ES-I3 (cell line): ENCODE data around the gene SORT1.
"Not testable (repeated sequence)": the region's sequence is repeated elsewhere in the genome, so short reads cannot be mapped to it uniquely, and the experiment has no call there.

Experiments
- H3K36me3 ChIP-seq: 2 replicates; pipeline ENCODE4 v1.6.1; 2013; ENCODE audit warnings: mild to moderate bottlenecking, low read length, control low read depth, moderate library complexity; ENCODE audit not compliant: insufficient read depth
- H3K4me1 ChIP-seq: 2 replicates; pipeline ENCODE4 v1.6.1; 2013; ENCODE audit warnings: mild to moderate bottlenecking, control low read depth, low read length; ENCODE audit not compliant: insufficient read depth
- H3K9ac ChIP-seq: 2 replicates; pipeline ENCODE4 v1.6.1; 2013; ENCODE audit warnings: low read depth, mild to moderate bottlenecking, low read length, moderate library complexity
- H3K9me3 ChIP-seq: 2 replicates; pipeline ENCODE4 v1.6.1; 2013; ENCODE audit warnings: mild to moderate bottlenecking, low read length, moderate library complexity; ENCODE audit not compliant: control insufficient read depth, insufficient read depth

Gene SORT1

DNA sequence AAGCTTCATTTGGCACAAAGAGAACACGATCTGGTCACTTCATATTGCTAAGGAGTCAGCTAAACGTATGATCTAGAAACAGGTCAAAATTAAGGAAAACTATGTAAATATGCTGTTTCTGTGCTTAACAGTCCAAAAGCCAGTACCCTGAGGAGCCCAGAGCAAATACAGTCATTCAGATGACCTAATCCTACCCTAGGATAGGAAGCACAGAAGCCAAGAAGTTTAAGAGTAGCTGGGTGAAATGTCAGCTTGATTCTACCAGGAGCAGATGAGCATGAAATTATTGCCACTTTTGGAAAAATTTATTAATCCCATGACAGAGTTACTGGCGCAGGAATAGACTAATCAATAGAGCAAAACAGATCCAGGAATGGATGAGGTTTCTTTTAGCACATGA is 18.3 kb downstream of the SORT1 start:
- Histone ChIP-seq H3K4me1 (peaks cover 18% of the 10 kb centered on the region; the same call in 1 of the 2 replicates), H3K9ac (no peak overlapping the region), H3K9me3 (no peaks in the 10 kb centered on the region), H3K36me3 (no peaks in the 10 kb centered on the region)

DNA sequence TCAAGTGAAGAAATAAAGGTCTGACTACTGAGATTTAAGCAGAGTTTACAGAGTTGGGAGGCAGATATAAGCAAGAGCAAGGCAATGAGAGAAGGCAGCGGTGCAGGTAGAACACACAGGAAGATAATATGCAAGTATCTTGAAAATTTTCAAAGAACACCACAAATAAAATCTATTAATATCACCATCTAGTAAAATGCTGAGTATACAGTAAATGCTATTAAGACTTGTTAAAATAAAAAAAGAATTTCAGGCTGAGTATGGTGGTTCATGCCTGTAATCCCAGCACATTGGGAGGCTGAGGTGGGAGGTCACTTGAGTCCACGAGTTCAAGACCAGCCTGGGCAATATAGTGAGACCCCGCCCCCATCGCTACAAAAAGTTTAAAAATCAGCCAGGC is 20.0 kb downstream of the SORT1 start:
- Histone ChIP-seq H3K9ac (no peak overlapping the region), H3K4me1 (peaks cover 7% of the 10 kb centered on the region)

DNA sequence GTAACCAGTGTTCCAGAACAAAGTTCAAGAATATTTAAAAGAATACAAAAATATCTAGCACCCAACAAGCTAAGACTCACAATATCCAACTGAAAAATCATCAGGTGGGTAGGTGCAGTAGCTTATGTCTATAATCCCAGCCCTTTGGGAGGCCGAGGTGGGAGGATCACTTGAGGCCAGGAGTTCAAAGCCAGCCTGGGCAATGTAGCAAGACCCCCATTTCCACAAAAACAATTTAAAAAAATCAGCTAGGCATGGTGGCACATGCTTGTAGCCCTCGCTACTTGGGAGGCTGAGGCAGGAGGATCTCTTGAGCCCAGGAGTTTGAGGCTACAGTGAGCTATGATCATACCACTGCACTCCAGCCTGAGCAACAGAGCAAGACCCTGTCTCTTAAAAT is 24.0 kb downstream of the SORT1 start:
- H3K9me3 ChIP-seq, H3K36me3 ChIP-seq, H3K9ac ChIP-seq: not testable (repeated sequence)
- peaks cover 17% of the 10 kb centered on the region for H3K4me1 ChIP-seq

More for the DNA sequence above, 20.0 kb downstream of the SORT1 start:
- H3K36me3 ChIP-seq, result no peaks in the 10 kb centered on the region
- H3K9me3 ChIP-seq, result no peaks in the 10 kb centered on the region

GRCh38 chr1:109373126-109373525 is 24.6 kb downstream of the SORT1 start:
- H3K9ac ChIP-seq, result no peak overlapping the region
- peaks cover 17% of the 10 kb centered on the region for H3K4me1 ChIP-seq
- H3K36me3 ChIP-seq, result no peaks in the 10 kb centered on the region
- no peaks in the 10 kb centered on the region for H3K9me3 ChIP-seq

DNA sequence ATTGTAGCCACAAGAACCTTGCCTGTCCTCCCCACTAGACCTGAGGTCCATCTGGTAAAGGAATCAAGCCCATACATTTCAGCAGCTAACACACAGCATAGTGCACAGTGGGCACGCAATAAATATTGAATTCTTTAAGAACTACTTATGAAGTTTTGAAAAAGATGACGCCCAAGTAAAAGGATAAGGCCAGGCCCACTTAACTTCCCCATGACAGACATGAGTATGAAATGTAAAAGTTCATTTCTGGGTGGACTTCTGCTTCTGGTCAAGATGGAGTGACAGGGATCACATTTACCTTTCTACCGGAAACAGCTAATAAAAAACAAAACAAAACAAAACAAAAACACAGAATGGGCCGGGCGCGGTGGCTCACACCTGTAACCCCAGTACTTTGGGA is 25.4 kb downstream of the SORT1 start:
- H3K36me3 ChIP-seq, result no peaks in the 10 kb centered on the region; the same call in 1 of the 2 replicates
- no peak overlapping the region for H3K9ac ChIP-seq
- H3K4me1 ChIP-seq, result peaks cover 17% of the 10 kb centered on the region
- no peaks in the 10 kb centered on the region for H3K9me3 ChIP-seq

- Histone ChIP-seq H3K9me3 (no peaks in the 10 kb centered on the region), H3K36me3 (peaks cover 2% of the 10 kb centered on the region; the same call in 1 of the 2 replicates), H3K4me1 (peaks cover 17% of the 10 kb centered on the region), H3K9ac (no peak overlapping the region)
These were observed 26.4 kb downstream of the SORT1 start for GRCh38 chr1:109371341-109371739.

DNA sequence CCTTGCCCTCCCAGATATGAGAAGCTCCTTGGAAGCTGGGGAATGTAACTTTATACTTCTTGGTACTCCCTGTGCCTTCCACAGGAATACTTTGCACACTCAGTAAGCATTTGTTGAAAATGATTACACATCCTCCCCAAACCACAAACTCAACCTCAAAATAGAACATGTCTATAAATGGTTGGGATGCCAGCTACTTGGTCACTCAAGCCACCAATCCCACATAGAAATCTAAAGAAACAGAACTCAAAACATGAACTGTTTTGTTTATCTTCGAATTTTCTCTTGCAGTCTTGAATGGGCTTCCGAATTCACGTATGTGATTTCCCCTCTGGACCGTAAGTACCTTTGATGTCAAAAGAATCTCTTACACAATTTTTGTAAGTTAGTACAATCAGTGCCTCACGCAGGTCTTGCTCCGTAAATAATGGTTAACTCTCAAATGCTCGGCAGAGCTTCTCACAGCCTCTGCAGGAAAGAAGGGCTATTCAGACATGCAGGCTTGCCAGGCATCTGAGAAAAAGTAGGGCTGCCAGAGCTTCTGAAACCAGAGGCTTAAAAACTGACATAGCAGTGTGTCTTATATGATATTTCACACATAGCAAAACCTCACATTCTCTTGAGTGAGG is 26.9 kb downstream of the SORT1 start:
- no peaks in the 10 kb centered on the region for H3K9me3 ChIP-seq
- H3K9ac ChIP-seq, result no peak overlapping the region
- peaks cover 4% of the 10 kb centered on the region; the same call in 1 of the 2 replicates for H3K36me3 ChIP-seq
- H3K4me1 ChIP-seq, result peaks cover 17% of the 10 kb centered on the region

DNA sequence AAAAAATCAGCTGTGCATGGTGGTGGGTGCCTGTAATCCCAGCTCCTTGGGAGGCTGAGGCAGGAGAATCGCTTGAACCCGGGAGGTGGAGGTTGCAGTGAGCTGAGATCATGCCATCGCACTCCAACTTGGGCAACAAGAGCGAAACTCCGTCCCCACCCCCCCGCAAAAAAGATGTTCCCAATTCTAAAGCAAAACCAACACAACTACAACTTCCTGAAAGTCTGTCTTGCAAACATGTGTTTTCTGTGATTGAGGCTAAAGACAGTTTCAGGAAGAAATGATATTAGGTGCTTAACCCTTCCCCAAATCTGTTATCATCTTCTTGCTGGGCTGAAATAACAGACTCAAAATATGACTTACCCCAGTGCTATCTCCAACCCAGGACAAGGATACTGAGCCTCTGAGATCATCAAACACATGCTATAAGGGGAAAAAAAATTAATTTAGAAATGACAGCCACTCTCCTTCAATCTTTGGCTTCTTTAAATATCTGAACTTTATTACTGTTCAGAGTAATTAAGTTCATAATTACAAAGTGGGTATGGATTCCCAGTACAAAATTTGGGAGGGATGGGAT is 28.5 kb downstream of the SORT1 start:
- Histone ChIP-seq H3K4me1 (peaks cover 17% of the 10 kb centered on the region), H3K36me3 (peaks cover 9% of the 10 kb centered on the region; the same call in 1 of the 2 replicates), H3K9me3 (no peaks in the 10 kb centered on the region), H3K9ac (no peak overlapping the region)

- peaks cover 17% of the 10 kb centered on the region for H3K4me1 ChIP-seq
- no peak overlapping the region for H3K9ac ChIP-seq
- H3K9me3 ChIP-seq, result no peaks in the 10 kb centered on the region
- peaks cover 9% of the 10 kb centered on the region; the same call in 1 of the 2 replicates for H3K36me3 ChIP-seq
These were observed 29.3 kb downstream of the SORT1 start for GRCh38 chr1:109368464-109368863.

DNA sequence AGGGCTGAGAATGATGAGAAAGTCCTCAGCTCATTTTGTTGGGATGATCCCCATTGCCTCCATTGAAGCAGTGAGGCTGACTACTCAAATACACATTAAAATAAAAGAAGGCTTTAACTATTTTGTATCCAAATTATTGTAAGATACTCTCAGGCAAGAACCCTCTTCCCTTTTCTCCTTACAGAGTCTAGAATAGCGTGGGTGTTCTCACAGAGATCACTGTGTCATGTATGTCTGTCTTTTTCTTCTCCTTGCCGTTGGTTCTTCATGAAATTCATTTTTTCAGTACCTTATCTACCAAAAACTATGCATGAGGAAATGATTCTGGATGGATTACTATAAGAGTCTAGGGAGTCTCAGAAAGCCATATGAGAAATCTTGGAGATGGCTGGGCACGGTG is 30.1 kb downstream of the SORT1 start:
- Histone ChIP-seq H3K36me3 (peaks cover 9% of the 10 kb centered on the region; the same call in 1 of the 2 replicates), H3K9me3 (no peaks in the 10 kb centered on the region), H3K4me1 (peaks cover 12% of the 10 kb centered on the region), H3K9ac (no peak overlapping the region)

GRCh38 chr1:109365642-109366204 is 32.0 kb downstream of the SORT1 start:
- Histone ChIP-seq H3K36me3 (peaks cover 9% of the 10 kb centered on the region; the same call in 1 of the 2 replicates), H3K4me1 (0 out of 2 replicates have a peak, but pooled peaks cover 1% of the 10 kb centered on the region), H3K9ac (no peak overlapping the region), H3K9me3 (no peaks in the 10 kb centered on the region)

GRCh38 chr1:109361649-109362048 is 36.1 kb downstream of the SORT1 start:
- Histone ChIP-seq H3K9me3 (no peaks in the 10 kb centered on the region), H3K4me1 (no peaks in the 10 kb centered on the region), H3K36me3 (peaks cover 7% of the 10 kb centered on the region; the same call in 1 of the 2 replicates), H3K9ac (no peak overlapping the region)

GRCh38 chr1:109361069-109361468 is 36.6 kb downstream of the SORT1 start:
- no peaks in the 10 kb centered on the region for H3K4me1 ChIP-seq
- peaks cover 7% of the 10 kb centered on the region; the same call in 1 of the 2 replicates for H3K36me3 ChIP-seq
- H3K9ac ChIP-seq, result no peak overlapping the region
- no peaks in the 10 kb centered on the region for H3K9me3 ChIP-seq

DNA sequence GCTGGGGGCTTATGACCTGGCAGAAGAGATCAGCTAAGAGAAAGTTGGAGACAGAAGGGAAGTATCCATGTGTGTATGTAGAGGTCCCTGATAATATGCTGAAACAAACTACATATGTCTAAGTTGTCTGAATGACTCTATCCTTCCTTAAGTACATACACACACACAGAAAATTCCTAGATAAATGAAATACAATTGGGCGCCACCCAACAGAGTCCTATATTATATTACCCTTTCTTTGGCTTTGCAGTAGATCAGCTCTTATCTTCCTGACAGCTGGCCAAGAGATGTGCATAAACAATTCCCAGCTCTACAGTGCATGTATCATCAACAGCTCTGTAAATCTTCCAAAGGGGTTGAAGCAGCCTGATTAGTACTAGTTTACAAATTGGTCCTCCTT is 40.1 kb downstream of the SORT1 start:
- Histone ChIP-seq H3K36me3 (0 out of 2 replicates have a peak, but pooled peaks cover 2% of the 10 kb centered on the region), H3K9me3 (no peaks in the 10 kb centered on the region), H3K4me1 (no peaks in the 10 kb centered on the region), H3K9ac (no peak overlapping the region)

DNA sequence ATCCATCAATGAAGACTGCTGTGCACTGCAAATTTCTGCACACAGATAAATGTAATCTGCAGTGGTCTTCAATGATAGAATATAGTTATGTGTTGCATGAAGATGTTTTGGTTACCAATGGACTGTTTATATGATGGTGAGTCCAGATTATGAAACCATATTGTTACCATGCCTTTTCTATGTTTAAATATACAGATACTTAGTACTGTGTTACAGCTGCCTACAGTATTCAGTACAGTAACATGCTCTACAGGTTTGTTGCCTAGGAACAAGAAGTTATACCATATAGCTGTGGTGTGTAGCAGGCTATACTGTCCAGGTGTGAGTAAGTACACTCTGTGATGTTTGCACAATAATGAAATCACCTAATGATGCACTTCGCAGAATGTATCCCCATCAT is 40.8 kb downstream of the SORT1 start:
- H3K9ac ChIP-seq, result no peak overlapping the region
- H3K9me3 ChIP-seq, result no peaks in the 10 kb centered on the region
- no peaks in the 10 kb centered on the region for H3K4me1 ChIP-seq
- 0 out of 2 replicates have a peak, but pooled peaks cover 2% of the 10 kb centered on the region for H3K36me3 ChIP-seq
